RPMI8226 (cell line): ENCODE data around the gene DPYSL5.
"Not testable (repeated sequence)": the region's sequence is repeated elsewhere in the genome, so short reads cannot be mapped to it uniquely, and the experiment has no call there.

Experiments
- DNase-seq: peaks from one replicate; pipeline ENCODE4 v3.0.0-alpha.2; 2015

DPYSL5 gene

DNA sequence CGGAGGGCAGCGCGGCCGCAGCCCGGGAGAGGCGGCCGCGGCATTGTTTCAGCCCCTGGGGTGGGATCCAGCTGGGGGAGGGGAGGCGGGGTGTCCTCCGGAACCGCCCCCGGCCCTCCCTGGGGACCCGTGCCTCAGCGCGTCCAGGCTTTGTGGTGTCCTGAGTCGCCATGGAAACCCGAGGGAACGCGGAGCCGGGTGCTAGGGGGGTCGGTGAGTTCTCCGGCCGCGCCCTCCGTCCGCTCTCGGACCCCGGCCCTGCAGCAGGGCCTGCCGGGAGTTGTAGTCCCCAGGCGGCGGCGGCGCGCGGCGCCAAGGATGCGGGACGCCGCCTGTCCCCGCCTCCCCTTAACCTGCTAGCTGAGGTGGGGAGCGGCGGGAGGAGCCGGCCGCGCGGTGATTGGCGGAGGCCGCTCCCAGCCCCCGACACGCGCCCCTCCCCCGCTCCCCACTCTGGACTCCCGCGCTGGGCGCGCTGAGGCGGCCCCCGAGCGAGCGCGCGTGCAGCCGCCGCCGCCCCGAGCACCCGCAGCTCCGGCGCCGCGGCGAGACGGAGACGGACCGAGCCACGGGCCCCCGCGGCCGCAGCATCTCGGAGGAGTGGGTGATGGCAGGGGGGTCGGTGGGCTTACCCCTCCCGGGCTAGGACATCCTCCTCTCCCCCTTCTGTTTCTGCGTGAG, at the start of gene DPYSL5:
DPYSL5 (plus strand) TSS at position 478 of the 681 bp plus-strand sequence. CDS start 50,368 bp downstream, outside the sequence.
- DNase-seq, result no peak

- DNase-seq, result no peak
Measured at GRCh38 chr2:26801328-26801727, 46.6 kb upstream of the DPYSL5 start.

- no peak for DNase-seq
Measured at GRCh38 chr2:26801796-26802195, 46.1 kb upstream of the DPYSL5 start.

DNA sequence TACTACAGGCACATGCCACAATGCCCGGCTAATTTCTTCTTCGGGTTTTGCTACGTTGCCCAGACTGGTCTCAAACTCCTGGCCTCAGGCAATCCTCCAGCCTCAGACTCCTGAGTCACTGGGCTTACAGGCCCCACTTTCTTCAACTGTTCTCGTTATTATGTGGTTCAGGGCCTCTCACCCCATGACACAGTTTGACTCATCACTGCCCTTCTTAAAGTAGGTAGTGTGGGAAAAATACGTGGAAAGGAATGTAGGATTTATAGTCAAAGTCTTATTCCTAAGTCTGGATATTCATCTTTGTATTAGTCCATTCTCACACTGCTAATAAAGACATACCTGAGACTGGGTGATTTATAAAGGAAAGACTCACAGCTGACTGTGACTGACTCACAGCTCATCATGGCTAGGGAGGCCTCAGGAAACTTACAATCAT, 42.7 kb upstream of the DPYSL5 start:
- DNase-seq, result no peak

DNA sequence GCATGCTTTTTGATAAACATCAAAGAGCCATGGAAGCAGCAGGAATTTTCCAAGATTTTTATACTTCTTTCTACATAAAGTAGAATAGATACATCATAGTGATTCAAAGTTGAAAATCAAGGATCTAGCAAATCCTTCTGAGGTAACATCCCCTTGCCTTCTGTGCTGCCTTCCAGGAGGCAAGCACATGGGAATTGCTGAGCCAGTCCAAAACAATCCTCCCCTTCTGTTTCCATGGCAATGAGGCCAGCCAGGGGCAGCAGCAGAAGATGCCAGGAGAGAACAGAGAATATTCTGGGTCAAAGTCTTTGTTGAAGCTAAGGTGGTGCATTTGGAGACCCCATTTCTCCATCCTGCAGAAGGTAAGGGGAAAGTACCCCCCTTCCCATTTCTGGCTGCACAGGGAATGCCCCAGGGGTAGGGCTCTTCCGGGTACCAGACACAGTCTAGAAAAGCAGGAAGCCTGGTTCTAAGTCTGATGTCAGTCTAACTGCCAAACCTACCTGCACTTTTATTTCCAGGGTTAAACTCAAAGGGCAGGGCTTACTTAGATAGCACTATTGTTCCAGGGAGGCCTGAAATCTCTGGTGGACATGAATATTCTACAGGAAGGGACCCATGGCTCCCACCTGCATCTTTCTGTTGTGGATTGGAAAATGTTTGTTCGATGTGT, 40.0 kb upstream of the DPYSL5 start:
- DNase-seq, result no peak

- DNase-seq, result no peak
Measured at GRCh38 chr2:26809211-26809610, 38.7 kb upstream of the DPYSL5 start.

GRCh38 chr2:26809876-26810577, 37.9 kb upstream of the DPYSL5 start:
- DNase-seq, result no peak

DNA sequence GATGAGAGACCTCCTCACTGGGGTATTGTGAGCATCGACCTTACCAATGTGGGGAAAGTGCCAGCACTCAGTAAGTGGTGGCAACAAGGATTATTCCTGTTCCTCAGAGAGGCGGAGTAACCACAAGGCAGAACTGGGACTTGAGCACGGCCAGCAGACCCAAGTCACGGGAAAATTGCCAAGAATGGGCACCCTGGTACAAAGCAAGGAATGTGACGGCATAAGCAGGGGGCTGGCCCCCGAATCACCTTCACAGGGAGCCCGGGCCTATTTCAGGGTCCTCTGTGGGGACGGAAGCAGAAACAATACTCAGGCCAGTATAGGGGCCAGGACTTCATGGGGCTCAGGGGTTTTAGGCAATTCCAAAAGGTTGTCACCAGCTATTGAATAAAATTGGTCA, 36.7 kb upstream of the DPYSL5 start:
- no peak for DNase-seq

DNA sequence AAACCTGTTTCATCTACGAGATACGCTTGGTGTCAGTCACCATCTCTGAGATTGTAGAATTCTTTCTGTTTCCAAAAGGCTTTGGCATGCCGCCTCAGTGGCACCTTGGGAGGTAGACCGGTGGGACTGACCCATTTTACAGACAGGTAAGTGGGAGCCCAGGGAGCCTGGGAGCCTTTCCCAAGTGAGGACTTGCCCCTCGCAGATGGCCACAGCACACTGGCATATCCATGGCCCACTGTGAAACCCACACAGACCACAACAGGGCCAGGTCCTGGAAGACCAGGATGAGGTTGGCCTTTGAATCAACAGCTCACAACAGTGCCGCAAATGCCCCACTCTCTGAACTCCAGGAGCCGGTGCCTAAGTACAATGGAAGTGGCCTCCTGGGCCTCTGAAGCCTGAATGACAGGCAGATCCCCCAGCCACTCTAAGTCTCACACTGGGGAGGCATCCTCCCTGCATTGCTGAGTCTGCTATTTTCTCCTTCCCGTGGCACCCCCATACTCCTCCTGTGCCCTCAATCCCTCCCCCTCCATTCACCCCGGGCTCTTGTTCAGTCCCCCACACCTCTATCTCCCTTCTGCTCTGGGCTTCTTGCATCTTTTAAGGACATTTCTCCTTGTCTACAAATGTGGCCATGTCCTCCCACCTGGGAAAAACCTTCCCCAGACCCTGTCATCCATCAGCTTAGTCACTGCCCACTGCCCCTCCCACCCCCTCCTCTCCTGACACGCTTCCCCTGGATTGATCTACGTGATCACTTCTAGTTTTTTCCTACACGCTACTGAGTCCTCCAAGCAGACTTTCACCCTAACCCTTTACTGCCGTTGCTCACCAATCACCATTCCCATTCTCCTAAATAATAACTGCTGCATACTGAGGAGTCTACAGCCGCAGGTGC, 35.9 kb upstream of the DPYSL5 start:
- no peak for DNase-seq

DNA sequence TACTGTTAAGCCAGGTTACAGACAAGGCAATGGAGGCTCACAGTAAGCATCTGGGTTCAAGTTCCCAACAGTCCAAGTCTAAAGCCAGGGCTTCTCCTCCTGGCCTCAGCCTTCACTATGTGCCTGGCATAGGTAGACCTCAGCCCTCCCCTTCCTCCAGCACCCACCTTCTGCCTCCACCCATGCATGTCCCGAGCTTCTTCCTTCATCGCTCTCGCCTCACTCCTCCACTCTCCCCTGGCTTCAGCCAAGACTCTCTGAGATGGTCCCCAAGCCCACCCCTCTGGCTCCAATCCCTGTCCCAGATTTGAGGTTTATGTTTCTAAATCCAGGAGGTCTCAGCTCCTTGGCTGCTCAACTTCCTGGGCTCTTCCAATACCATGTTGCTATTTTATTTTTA, 35.2 kb upstream of the DPYSL5 start:
- no peak for DNase-seq

- DNase-seq, result not testable (repeated sequence)
Measured at GRCh38 chr2:26814072-26814765, 33.7 kb upstream of the DPYSL5 start.

GRCh38 chr2:26816893-26817292, 31.0 kb upstream of the DPYSL5 start:
- peak; percentile 33 for DNase-seq

- no peak for DNase-seq
Measured at GRCh38 chr2:26818255-26818654, 29.7 kb upstream of the DPYSL5 start.

DNA sequence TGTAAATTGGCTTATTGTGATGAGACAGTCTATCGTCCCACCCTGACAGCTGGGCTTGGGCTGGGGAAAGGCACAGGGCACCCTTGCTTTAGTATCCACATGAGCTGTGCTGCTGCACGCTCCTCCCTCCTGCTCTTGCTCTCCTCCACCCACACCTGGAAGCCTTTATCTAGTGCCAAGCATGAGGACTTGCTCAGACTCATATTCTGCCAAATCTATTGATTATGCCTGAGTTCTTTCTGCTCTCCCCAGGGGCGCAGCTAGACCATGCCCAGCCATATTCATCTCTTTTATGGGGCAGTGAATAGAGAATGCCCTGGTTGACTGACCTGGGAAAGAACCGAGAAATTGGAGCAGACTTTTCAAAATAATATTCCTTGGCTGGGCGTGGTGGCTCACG, 29.0 kb upstream of the DPYSL5 start:
- no peak for DNase-seq

- DNase-seq, result peak; percentile 14
Measured at GRCh38 chr2:26820932-26821331, 27.0 kb upstream of the DPYSL5 start.

- no peak for DNase-seq
Measured at GRCh38 chr2:26822877-26823276, 25.1 kb upstream of the DPYSL5 start.

DNA sequence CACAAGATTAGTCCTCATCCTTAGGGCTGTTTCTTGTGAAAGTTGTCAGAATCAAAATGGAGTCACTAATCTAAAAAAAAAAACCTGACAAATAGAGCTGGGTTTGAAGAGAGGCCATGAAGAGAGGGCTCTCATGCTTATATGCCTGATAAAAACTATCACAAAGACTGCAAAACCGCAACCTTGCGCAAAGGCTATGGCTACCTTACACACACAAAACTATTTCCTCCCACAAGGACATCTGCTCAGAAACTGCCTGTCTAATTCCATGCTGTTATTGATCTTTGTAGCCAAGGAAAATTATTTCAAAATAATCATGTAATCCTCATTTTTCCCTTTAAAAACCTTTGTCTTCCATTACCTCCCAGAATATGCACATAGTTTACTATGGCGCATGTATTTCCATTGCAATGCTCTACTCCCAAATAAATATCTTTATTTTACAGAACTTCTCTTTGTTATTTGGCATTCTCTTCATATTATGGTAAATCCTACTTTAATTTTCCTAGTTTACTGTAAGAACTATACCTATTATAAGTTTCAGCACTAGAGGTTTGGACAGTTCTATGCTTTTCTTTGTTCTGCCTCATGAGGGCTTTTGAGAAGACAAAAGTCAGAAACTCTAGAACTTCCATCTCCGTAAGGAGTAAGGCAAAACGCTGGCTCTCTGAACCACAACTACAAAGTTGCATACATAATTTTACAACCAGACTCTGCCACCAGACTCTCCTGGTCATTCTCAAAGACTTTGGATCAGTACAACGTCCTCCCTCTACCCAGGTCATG, 9.6 kb upstream of the DPYSL5 start:
- DNase-seq, result peak; percentile 28

GRCh38 chr2:26840937-26841610, 6.9 kb upstream of the DPYSL5 start:
- DNase-seq, result peak; percentile 40

GRCh38 chr2:26843041-26843440, 4.9 kb upstream of the DPYSL5 start:
- no peak for DNase-seq

GRCh38 chr2:26845021-26845420, 2.9 kb upstream of the DPYSL5 start:
- DNase-seq, result no peak
